Measurements from ENCODE around the gene GNAI3.

GNAI3 gene

GRCh38 chr1:109548321-109549267 is at the start of gene GNAI3:
GNAI3 (plus strand) TSS chr1:109548615; CDS start chr1:109548721, 106 bp downstream.
- Histone ChIP-seq H3K36me3 (ENCODE audit: control insufficient read depth, insufficient read depth, low read length) (no peaks in the 10 kb centered on the region), H3K27me3 (ENCODE audit: control insufficient read depth, insufficient read depth, low read length) (no peaks in the 10 kb centered on the region), H3K4me1 (ENCODE audit: control insufficient read depth, insufficient read depth, low read length) (no peaks in the 10 kb centered on the region), H3K27ac (ENCODE audit: low read length) (no peak within 1 kb of the TSS), H3K4me3 (ENCODE audit: low read length) (peak within 1 kb of the TSS; percentile 95), H3K9me3 (ENCODE audit: control insufficient read depth, insufficient read depth, low read length) (no peaks in the 10 kb centered on the region)
- peak; percentile 74 for DNase-seq (ENCODE audit: low read depth, low spot score)
- no CpG with 5 or more reads among the region's 68 CpGs for WGBS (ENCODE audit: insufficient coverage, insufficient read length)

- DNase-seq (ENCODE audit: low read depth, low spot score) = no peak
- Histone ChIP-seq H3K4me3 (ENCODE audit: low read length) (no peak overlapping the region), H3K27me3 (ENCODE audit: control insufficient read depth, insufficient read depth, low read length) (no peaks in the 10 kb centered on the region), H3K36me3 (ENCODE audit: control insufficient read depth, insufficient read depth, low read length) (no peaks in the 10 kb centered on the region), H3K27ac (ENCODE audit: low read length) (no peak overlapping the region), H3K9me3 (ENCODE audit: control insufficient read depth, insufficient read depth, low read length) (no peaks in the 10 kb centered on the region), H3K4me1 (ENCODE audit: control insufficient read depth, insufficient read depth, low read length) (0 out of 2 replicates have a peak, but pooled peaks cover 3% of the 10 kb centered on the region)
- WGBS (ENCODE audit: insufficient coverage, insufficient read length) = no CpG with 5 or more reads among the region's 7 CpGs
Measured at GRCh38 chr1:109499081-109499480, 49.3 kb upstream of the GNAI3 start.

DNA sequence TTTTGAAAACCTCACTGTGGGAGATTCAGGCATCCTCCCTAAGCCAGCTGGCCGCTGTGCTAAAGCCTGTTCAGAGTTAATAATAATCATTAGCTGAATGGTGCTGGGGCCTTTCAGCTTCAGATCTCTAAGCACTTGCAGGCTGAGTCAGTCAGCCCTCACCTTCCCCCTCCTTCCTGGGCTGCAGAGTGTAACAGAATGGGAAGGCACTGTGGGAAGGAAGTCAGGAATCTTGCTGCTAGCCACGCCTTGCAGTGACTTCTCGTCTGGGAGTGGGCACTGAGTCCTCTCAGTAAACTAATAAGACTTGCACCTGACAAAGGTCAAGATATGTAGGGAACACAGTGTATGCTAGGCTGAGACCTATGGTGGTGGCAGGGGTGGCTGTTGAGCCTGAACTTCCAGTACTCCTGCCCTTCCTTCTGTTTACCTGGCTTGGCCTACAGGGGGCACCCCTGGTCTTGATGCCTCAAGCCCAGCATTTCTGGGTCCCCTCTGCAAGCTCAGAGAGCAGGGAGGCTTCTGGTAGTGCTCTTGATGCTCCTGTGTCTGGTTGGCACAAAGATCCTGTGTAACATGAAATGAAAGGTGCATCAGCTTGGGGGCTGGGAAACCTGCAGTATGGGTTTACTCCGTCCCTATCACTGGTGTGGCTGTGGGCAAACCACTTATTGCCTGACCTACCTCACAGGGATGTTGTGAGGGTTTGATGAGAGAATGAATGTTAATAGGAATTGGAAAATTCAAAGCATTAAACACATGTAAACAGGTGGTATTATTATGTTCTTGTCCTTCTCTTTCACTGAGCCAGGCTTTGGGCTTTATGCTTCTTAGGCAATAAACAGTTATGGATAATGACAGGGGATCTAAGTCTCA is 48.5 kb upstream of the GNAI3 start:
- DNase-seq (ENCODE audit: low read depth, low spot score) = no peak
- H3K4me3 ChIP-seq (ENCODE audit: low read length) = no peak overlapping the region
- H3K9me3 ChIP-seq (ENCODE audit: control insufficient read depth, insufficient read depth, low read length) = no peaks in the 10 kb centered on the region
- no peaks in the 10 kb centered on the region for H3K36me3 ChIP-seq (ENCODE audit: control insufficient read depth, insufficient read depth, low read length)
- WGBS (ENCODE audit: insufficient coverage, insufficient read length) = no CpG with 5 or more reads among the region's 4 CpGs
- no peaks in the 10 kb centered on the region for H3K27me3 ChIP-seq (ENCODE audit: control insufficient read depth, insufficient read depth, low read length)
- H3K27ac ChIP-seq (ENCODE audit: low read length) = no peak overlapping the region
- 0 out of 2 replicates have a peak, but pooled peaks cover 3% of the 10 kb centered on the region for H3K4me1 ChIP-seq (ENCODE audit: control insufficient read depth, insufficient read depth, low read length)

- no peak for DNase-seq (ENCODE audit: low read depth, low spot score)
- no peaks in the 10 kb centered on the region for H3K9me3 ChIP-seq (ENCODE audit: control insufficient read depth, insufficient read depth, low read length)
- H3K4me3 ChIP-seq (ENCODE audit: low read length) = no peak overlapping the region
- H3K36me3 ChIP-seq (ENCODE audit: control insufficient read depth, insufficient read depth, low read length) = no peaks in the 10 kb centered on the region
- WGBS (ENCODE audit: insufficient coverage, insufficient read length) = no CpG with 5 or more reads among the region's 5 CpGs
- H3K4me1 ChIP-seq (ENCODE audit: control insufficient read depth, insufficient read depth, low read length) = 0 out of 2 replicates have a peak, but pooled peaks cover 3% of the 10 kb centered on the region
- H3K27ac ChIP-seq (ENCODE audit: low read length) = no peak overlapping the region
- no peaks in the 10 kb centered on the region for H3K27me3 ChIP-seq (ENCODE audit: control insufficient read depth, insufficient read depth, low read length)
Measured at GRCh38 chr1:109500941-109501381, 47.5 kb upstream of the GNAI3 start.

DNA sequence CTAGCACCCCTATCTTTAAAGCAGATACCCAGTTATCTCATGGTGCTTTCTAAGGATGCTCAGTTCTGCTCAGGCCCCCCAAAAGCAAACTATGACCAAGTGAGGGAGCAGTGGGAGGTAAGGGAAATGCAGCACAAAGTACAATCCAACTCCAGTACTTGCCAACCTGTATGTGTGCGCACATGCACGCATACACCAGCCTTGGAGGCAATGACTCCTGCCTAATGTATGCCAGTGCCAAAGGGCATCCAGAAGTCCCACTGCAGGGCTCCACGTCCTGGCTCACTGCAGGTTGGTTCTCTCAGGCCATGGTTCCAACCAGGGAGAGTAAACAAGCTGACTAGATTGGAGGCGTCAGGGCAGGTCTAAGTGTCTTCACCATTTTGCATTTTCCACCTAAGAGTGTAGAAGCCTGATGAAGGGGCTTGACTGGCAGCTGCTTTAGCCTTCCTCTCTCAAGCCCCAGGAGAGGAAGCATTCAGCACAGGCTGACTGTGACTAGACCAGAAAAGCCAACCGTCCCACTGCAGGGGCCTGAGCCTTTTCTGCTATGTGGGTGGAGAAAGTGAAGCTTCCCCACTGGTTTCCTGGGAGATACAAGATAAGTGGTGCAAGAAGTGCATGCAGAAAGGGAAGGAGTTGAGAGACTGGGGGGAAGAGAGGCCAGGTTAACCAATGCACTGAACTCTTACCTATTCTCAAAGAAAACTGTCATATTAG is 46.6 kb upstream of the GNAI3 start:
- Histone ChIP-seq H3K27me3 (ENCODE audit: control insufficient read depth, insufficient read depth, low read length) (no peaks in the 10 kb centered on the region), H3K4me1 (ENCODE audit: control insufficient read depth, insufficient read depth, low read length) (0 out of 2 replicates have a peak, but pooled peaks cover 3% of the 10 kb centered on the region), H3K36me3 (ENCODE audit: control insufficient read depth, insufficient read depth, low read length) (no peaks in the 10 kb centered on the region), H3K27ac (ENCODE audit: low read length) (no peak overlapping the region), H3K9me3 (ENCODE audit: control insufficient read depth, insufficient read depth, low read length) (no peaks in the 10 kb centered on the region), H3K4me3 (ENCODE audit: low read length) (no peak overlapping the region)
- no peak for DNase-seq (ENCODE audit: low read depth, low spot score)
- no CpG with 5 or more reads among the region's 5 CpGs for WGBS (ENCODE audit: insufficient coverage, insufficient read length)

- H3K27ac ChIP-seq (ENCODE audit: low read length) = no peak overlapping the region
- no peaks in the 10 kb centered on the region for H3K36me3 ChIP-seq (ENCODE audit: control insufficient read depth, insufficient read depth, low read length)
- H3K27me3 ChIP-seq (ENCODE audit: control insufficient read depth, insufficient read depth, low read length) = no peaks in the 10 kb centered on the region
- no peak for DNase-seq (ENCODE audit: low read depth, low spot score)
- 0 out of 2 replicates have a peak, but pooled peaks cover 3% of the 10 kb centered on the region for H3K4me1 ChIP-seq (ENCODE audit: control insufficient read depth, insufficient read depth, low read length)
- WGBS (ENCODE audit: insufficient coverage, insufficient read length) = no CpG with 5 or more reads among the region's 3 CpGs
- H3K9me3 ChIP-seq (ENCODE audit: control insufficient read depth, insufficient read depth, low read length) = no peaks in the 10 kb centered on the region
- H3K4me3 ChIP-seq (ENCODE audit: low read length) = no peak overlapping the region
Measured at GRCh38 chr1:109502364-109502851, 46.0 kb upstream of the GNAI3 start.

GRCh38 chr1:109503935-109504334 is 44.5 kb upstream of the GNAI3 start:
- no CpG with 5 or more reads among the region's 5 CpGs for WGBS (ENCODE audit: insufficient coverage, insufficient read length)
- Histone ChIP-seq H3K9me3 (ENCODE audit: control insufficient read depth, insufficient read depth, low read length) (no peaks in the 10 kb centered on the region), H3K4me1 (ENCODE audit: control insufficient read depth, insufficient read depth, low read length) (peaks cover under 1% of the 10 kb centered on the region; the same call in 1 of the 2 replicates), H3K36me3 (ENCODE audit: control insufficient read depth, insufficient read depth, low read length) (no peaks in the 10 kb centered on the region; the same call in 1 of the 2 replicates), H3K27ac (ENCODE audit: low read length) (no peak overlapping the region), H3K4me3 (ENCODE audit: low read length) (no peak overlapping the region), H3K27me3 (ENCODE audit: control insufficient read depth, insufficient read depth, low read length) (no peaks in the 10 kb centered on the region; the same call in 1 of the 2 replicates)
- DNase-seq (ENCODE audit: low read depth, low spot score) = no peak

DNA sequence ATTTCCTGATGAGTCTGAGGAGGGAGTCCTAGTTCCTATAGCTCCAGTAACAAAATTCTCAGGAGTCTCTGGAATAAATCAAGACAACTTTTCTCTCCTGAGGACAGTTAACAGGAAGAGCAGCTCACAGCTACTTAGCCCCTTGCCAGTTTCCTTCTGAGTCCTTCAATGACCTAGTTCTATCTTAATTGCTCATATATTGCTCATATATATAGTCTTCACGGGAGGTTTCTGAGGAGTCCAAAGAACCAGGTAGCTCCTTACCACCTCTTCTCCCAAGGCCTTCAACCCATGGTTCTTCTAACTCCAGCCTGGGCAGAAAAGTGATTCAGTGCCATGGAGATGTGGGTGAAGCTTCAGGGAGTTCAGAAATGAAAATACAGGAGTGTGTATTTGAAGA is 43.4 kb upstream of the GNAI3 start:
- DNase-seq (ENCODE audit: low read depth, low spot score) = no peak
- WGBS (ENCODE audit: insufficient coverage, insufficient read length) = no CpG with 5 or more reads among the region's 1 CpG
- Histone ChIP-seq H3K27ac (ENCODE audit: low read length) (no peak overlapping the region), H3K4me3 (ENCODE audit: low read length) (no peak overlapping the region), H3K9me3 (ENCODE audit: control insufficient read depth, insufficient read depth, low read length) (no peaks in the 10 kb centered on the region), H3K36me3 (ENCODE audit: control insufficient read depth, insufficient read depth, low read length) (no peaks in the 10 kb centered on the region; the same call in 1 of the 2 replicates), H3K4me1 (ENCODE audit: control insufficient read depth, insufficient read depth, low read length) (peaks cover 2% of the 10 kb centered on the region; the same call in 1 of the 2 replicates), H3K27me3 (ENCODE audit: control insufficient read depth, insufficient read depth, low read length) (peaks cover 1% of the 10 kb centered on the region; the same call in 1 of the 2 replicates)

- peaks cover 8% of the 10 kb centered on the region; the same call in 1 of the 2 replicates for H3K27me3 ChIP-seq (ENCODE audit: control insufficient read depth, insufficient read depth, low read length)
- no peak for DNase-seq (ENCODE audit: low read depth, low spot score)
- no peak overlapping the region for H3K27ac ChIP-seq (ENCODE audit: low read length)
- peaks cover 5% of the 10 kb centered on the region; the same call in 1 of the 2 replicates for H3K4me1 ChIP-seq (ENCODE audit: control insufficient read depth, insufficient read depth, low read length)
- H3K9me3 ChIP-seq (ENCODE audit: control insufficient read depth, insufficient read depth, low read length) = no peaks in the 10 kb centered on the region
- WGBS (ENCODE audit: insufficient coverage, insufficient read length) = no CpG with 5 or more reads among the region's 25 CpGs
- no peak overlapping the region for H3K4me3 ChIP-seq (ENCODE audit: low read length)
- H3K36me3 ChIP-seq (ENCODE audit: control insufficient read depth, insufficient read depth, low read length) = no peaks in the 10 kb centered on the region; the same call in 1 of the 2 replicates
Measured at GRCh38 chr1:109508001-109508872, 40.2 kb upstream of the GNAI3 start.
